ENCODE measurements around the gene HEXA. TPM values are rescaled to one million over a fixed set of nuclear protein-coding genes. Genes with fewer than 3 reads are reported as not detected.
A peak's percentile ranks its signal among the peaks of the same experiment; 100 is the strongest.

HEXA gene
- total and polyA plus RNA-seq, 9 of the 15 experiments (the other 6 are each of a cell fraction or from before 2014, with no cell fraction given): 22.2 to 136 (median 68.9) TPM

GRCh38 chr15:72379856-72380430 lies 4.1 kb upstream of the HEXA start:
- Histone ChIP-seq H3K4me2 (ENCODE audit: insufficient read depth, low read length) (no peak overlapping the region), H3K9me1 (ENCODE audit: control insufficient read depth, insufficient read depth, low read length) (no peaks in the 10 kb centered on the region), H2AFZ (ENCODE audit: low read depth, low read length) (0 out of 2 replicates have a peak overlapping the region, but pooled peaks have one; percentile 21), H3K36me3 (ENCODE audit: control insufficient read depth, insufficient read depth, low read length) (no peaks in the 10 kb centered on the region), H3K79me2 (ENCODE audit: control insufficient read depth, insufficient read depth, low read length) (peaks cover 8% of the 10 kb centered on the region), H3K27ac (ENCODE audit: extremely low read depth, low read depth, low read length) (no peak overlapping the region), H3K9me3 (replicated peaks; ENCODE audit: control insufficient read depth, insufficient read depth, low read depth, low read length) (no peaks in the 10 kb centered on the region), H3K4me1 (replicated peaks in 1 of 2; ENCODE audit: control insufficient read depth in 2 of 2, insufficient read depth in 2 of 2, low read length in 2 of 2) (peaks cover 2 to 12% of the 10 kb centered on the region in 2 experiments; a peak in 3 of 5 replicates), H3K9ac (ENCODE audit: insufficient read depth in 1 of 2, low read depth in 2 of 2, low read length in 2 of 2) (no peak overlapping the region), H3K4me3 (no peak overlapping the region), H4K20me1 (replicated peaks; ENCODE audit: control insufficient read depth, insufficient read depth, low read length) (no peaks in the 10 kb centered on the region), H3K27me3 (ENCODE audit: control insufficient read depth in 2 of 2, insufficient read depth in 2 of 2, low read length in 2 of 2) (peaks cover 10 to 21% of the 10 kb centered on the region in 2 experiments)
- DNase-seq (ENCODE audit: extremely low read depth in 1 of 4, low spot score in 3 of 4): no peak
- in situ Hi-C loops (cut with MboI) (no loop called here), intact Hi-C loops (cut with micrococcal nuclease) (no loop called here)
- ChIA-PET CTCF (ENCODE audit: low intra/inter-chr PET ratio) (no interaction called here), POLR2A (no interaction called here)
- ATAC-seq: no peak
- FAIRE-seq: no peak
- BruUV-seq (replicated peaks): no TSS peak
- 0% methylated on average over 2 of the region's 2 CpGs for WGBS (ENCODE audit: insufficient coverage, low coverage, missing lambda C conversion rate)
- TF ChIP-seq PBX2 (CRISPR knock-in tag; IDR thresholded peaks at IDR 0.05; ENCODE audit: low read depth): no peak
- no peak for TF ChIP-seq PBX2 (tag; conservative IDR thresholded peaks at IDR 0.05; ENCODE audit: low read depth)
- TF ChIP-seq ZC3H4 (CRISPR knock-in tag; IDR thresholded peaks at IDR 0.05; ENCODE audit: borderline replicate concordance): no peak
- TF ChIP-seq RFX7 (CRISPR knock-in tag; IDR thresholded peaks at IDR 0.05): no peak
- TF ChIP-seq ZNF263 (CRISPR knock-in tag; IDR thresholded peaks at IDR 0.05; ENCODE audit: borderline replicate concordance): no peak
- TF ChIP-seq COPS2 (conservative IDR thresholded peaks at IDR 0.05): no peak
- TF ChIP-seq AFF4 (CRISPR knock-in tag; IDR thresholded peaks at IDR 0.05): no peak
- TF ChIP-seq MAFF (IDR thresholded peaks at IDR 0.05; ENCODE audit: low read length): no peak
- no peak for TF ChIP-seq ASH1L (IDR thresholded peaks at IDR 0.05; ENCODE audit: borderline replicate concordance, low read depth, partially characterized antibody)
- no peak for TF ChIP-seq BHLHE40 (IDR thresholded peaks at IDR 0.05; ENCODE audit: low read length)
- TF ChIP-seq RBM15 (IDR thresholded peaks at IDR 0.05; ENCODE audit: insufficient read depth, low read length): no peak
- TF ChIP-seq LCOR (CRISPR knock-in tag; IDR thresholded peaks at IDR 0.05): no peak
